ENCODE data around the gene JARID2. TPM values are rescaled to one million over a fixed set of nuclear protein-coding genes. Genes with fewer than 3 reads are reported as not detected.

JARID2 gene
- total RNA-seq, 2 experiments from 2014 or later, result 25.4 to 25.5 TPM

- POLR2A ChIA-PET, result interaction anchor here (0.8 to 1.3 kb wide), 2 partner anchors 32 to 41 kb away, joined by 3 to 4 read pairs; no protein-coding TSS in a partner anchor
Measured at GRCh38 chr6:15290067-15290680, 44.3 kb downstream of the JARID2 start.

DNA sequence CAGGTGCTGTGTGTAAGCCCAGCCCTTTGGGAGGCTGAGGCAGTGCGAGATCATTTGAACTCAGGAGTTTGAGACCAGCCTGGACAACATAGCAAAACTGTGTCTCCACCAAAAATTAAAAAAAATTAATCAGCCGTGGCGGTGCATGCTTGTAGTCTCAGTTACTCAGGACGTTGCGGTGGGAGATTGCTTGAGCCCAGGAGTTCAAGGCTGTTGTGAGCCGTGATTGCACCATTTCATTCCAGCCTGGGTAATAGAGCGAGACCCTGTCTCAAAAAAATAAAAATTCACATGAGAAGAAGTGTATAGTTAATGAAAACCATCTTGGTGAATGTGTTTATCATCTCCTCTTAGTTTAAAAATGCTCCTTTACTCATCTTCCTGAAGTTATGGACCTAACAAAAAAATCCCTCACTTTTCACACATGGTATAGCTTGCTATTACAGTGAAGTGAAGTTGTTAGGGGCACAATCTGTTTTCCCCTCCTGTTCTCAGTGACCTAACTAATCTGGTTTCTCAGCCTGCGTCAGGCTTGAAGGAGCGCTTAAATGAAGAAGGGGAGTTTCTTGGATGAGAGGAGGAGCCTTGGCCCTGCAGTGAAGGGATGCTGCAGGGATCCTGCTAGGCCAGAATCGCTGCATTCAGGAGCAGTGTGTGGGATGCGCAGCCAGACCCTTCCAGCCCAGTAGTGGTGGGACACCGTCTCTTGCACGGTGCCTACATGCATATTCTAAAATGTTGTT is 45.3 kb downstream of the JARID2 start:
- intact Hi-C loops (cut with micrococcal nuclease), result no loop called here
- Mint-ChIP-seq H3K4me3 (no peak overlapping the region), H3K4me1 (ENCODE audit: low read depth) (peaks cover 66% of the 10 kb centered on the region), H3K36me3 (ENCODE audit: low read depth) (peaks cover 39% of the 10 kb centered on the region), H3K9me3 (no peaks in the 10 kb centered on the region), H3K27me3 (no peaks in the 10 kb centered on the region), H3K27ac (peak overlapping the region; percentile 18)
- CTCF ChIA-PET, result no interaction called here
- ATAC-seq, result peak; percentile 36
- DNase-seq, result no peak
- TF ChIP-seq, protein P1, sequence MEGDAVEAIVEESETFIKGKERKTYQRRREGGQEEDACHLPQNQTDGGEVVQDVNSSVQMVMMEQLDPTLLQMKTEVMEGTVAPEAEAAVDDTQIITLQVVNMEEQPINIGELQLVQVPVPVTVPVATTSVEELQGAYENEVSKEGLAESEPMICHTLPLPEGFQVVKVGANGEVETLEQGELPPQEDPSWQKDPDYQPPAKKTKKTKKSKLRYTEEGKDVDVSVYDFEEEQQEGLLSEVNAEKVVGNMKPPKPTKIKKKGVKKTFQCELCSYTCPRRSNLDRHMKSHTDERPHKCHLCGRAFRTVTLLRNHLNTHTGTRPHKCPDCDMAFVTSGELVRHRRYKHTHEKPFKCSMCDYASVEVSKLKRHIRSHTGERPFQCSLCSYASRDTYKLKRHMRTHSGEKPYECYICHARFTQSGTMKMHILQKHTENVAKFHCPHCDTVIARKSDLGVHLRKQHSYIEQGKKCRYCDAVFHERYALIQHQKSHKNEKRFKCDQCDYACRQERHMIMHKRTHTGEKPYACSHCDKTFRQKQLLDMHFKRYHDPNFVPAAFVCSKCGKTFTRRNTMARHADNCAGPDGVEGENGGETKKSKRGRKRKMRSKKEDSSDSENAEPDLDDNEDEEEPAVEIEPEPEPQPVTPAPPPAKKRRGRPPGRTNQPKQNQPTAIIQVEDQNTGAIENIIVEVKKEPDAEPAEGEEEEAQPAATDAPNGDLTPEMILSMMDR (IDR thresholded peaks at IDR 0.05), result no peak
- POLR2A ChIA-PET, result no interaction called here

More at GRCh38 chr6:15290067-15290680, 44.3 kb downstream of the JARID2 start:
- DNase-seq (no peak), ATAC-seq (no peak)
- Mint-ChIP-seq H3K4me1 (ENCODE audit: low read depth) (peaks cover 63% of the 10 kb centered on the region), H3K4me3 (no peak overlapping the region), H3K27ac (peak overlapping the region; percentile 59), H3K9me3 (no peaks in the 10 kb centered on the region), H3K27me3 (no peaks in the 10 kb centered on the region), H3K36me3 (ENCODE audit: low read depth) (peaks cover 39% of the 10 kb centered on the region)
- TF ChIP-seq, protein P1 (IDR thresholded peaks at IDR 0.05), result no peak
- CTCF ChIA-PET, result interaction anchor here (0.9 kb wide), 1 partner anchor 101 kb away, joined by 3 read pairs; no protein-coding TSS in a partner anchor
- intact Hi-C loops (cut with micrococcal nuclease), result no loop called here

DNA sequence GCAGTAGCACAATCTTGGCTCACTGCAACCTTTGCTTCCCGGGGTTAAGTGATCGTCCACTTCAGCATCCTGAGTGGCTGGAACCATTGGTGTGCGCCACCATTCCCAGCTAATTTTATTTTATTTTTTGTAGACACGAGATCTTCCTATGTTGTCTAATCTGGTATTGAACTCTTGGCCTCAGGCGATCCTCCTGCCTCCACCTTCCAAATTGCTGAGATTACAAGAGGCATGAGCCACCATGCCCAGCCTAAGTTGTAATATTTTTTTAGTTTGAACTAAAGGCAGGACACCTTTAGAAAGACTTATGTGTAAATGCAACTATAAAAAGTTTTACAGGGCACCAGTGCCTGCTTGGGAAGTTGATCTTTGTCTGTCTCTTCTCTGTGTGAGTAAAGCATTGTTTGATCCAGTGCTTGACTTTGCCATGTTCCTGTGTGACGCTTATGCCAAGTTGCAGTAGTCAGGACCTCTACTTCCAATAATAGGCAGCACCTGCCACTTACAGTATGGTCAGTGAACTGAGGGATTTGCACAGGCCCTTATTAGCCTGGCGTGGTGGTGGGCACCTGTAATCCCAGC is 46.9 kb downstream of the JARID2 start:
- ATAC-seq, result no peak
- peaks cover 35% of the 10 kb centered on the region for H3K36me3 Mint-ChIP-seq (ENCODE audit: low read depth)
- peaks cover 74% of the 10 kb centered on the region for H3K4me1 Mint-ChIP-seq (ENCODE audit: low read depth)
- no peak for DNase-seq
- H3K4me3 Mint-ChIP-seq, result no peak overlapping the region
- ChIA-PET CTCF (interaction anchor here (1.0 kb wide), 2 partner anchors 25 to 97 kb away, joined by 3 read pairs; no protein-coding TSS in a partner anchor), POLR2A (interaction anchor here (0.6 to 0.9 kb wide), 2 partner anchors 12 to 16 kb away, joined by 3 to 4 read pairs; no protein-coding TSS in a partner anchor)
- intact Hi-C loops (cut with micrococcal nuclease), result no loop called here
- no peaks in the 10 kb centered on the region for H3K27me3 Mint-ChIP-seq
- TF ChIP-seq, protein P1 (IDR thresholded peaks at IDR 0.05), result no peak
- H3K9me3 Mint-ChIP-seq, result no peaks in the 10 kb centered on the region
- H3K27ac Mint-ChIP-seq, result no peak overlapping the region

GRCh38 chr6:15293674-15294073 is 47.8 kb downstream of the JARID2 start:
- H3K9me3 Mint-ChIP-seq, result no peaks in the 10 kb centered on the region
- ATAC-seq, result no peak
- H3K36me3 Mint-ChIP-seq (ENCODE audit: low read depth), result peaks cover 34% of the 10 kb centered on the region
- intact Hi-C loops (cut with micrococcal nuclease), result no loop called here
- ChIA-PET POLR2A (interaction anchor here (0.6 kb wide), 1 partner anchor 13 kb away, joined by 3 read pairs; no protein-coding TSS in a partner anchor), CTCF (interaction anchor here (1.0 kb wide), 1 partner anchor 97 kb away, joined by 3 read pairs; no protein-coding TSS in a partner anchor)
- no peak overlapping the region for H3K27ac Mint-ChIP-seq
- TF ChIP-seq, protein P1 (IDR thresholded peaks at IDR 0.05), result no peak
- DNase-seq, result no peak
- peaks cover 73% of the 10 kb centered on the region for H3K4me1 Mint-ChIP-seq (ENCODE audit: low read depth)
- H3K4me3 Mint-ChIP-seq, result no peak overlapping the region
- H3K27me3 Mint-ChIP-seq, result no peaks in the 10 kb centered on the region
